CD4-positive, alpha-beta memory T cell (primary cell): ENCODE results near the gene SEC23A. TPM values are rescaled to one million over a fixed set of nuclear protein-coding genes. Genes with fewer than 3 reads are reported as not detected.
"Not testable (repeated sequence)": the region's sequence is repeated elsewhere in the genome, so short reads cannot be mapped to it uniquely, and the experiment has no call there.

Experiments used
- CTCF ChIA-PET: fragments of 350-600 bp; sonication (Branson Sonifier 250); formaldehyde crosslinking; loops from one replicate; lab custom pipeline; 2021; ENCODE audit warnings: inconsistent platforms; ENCODE audit not compliant: partially characterized antibody; lab: Charles Lee
- POLR2A ChIA-PET: fragments of 350-600 bp; sonication (Branson Sonifier 250); formaldehyde crosslinking; loops from one replicate; lab custom pipeline; 2021; ENCODE audit not compliant: partially characterized antibody; lab: Charles Lee
- DNase-seq, 5 donors: peaks; one replicate each; pipeline versions ENCODE4 v3.0.0 to v3.0.0-alpha.2; 2020 to 2022; ENCODE audit warnings: mixed read lengths in 1 of 5
- H3K27ac ChIP-seq: one replicate; pipeline ENCODE4 v1.7.0; 2013; ENCODE audit warnings: low read depth, low read length
- H3K27me3 ChIP-seq: 2 replicates; pipeline ENCODE4 v1.7.0; 2013; ENCODE audit warnings: mild to moderate bottlenecking, low read length, moderate library complexity; ENCODE audit not compliant: insufficient read depth
- H3K36me3 ChIP-seq: 2 replicates; pipeline ENCODE4 v1.7.0; 2013; ENCODE audit warnings: mild to moderate bottlenecking, low read length, moderate library complexity; ENCODE audit not compliant: insufficient read depth
- H3K4me1 ChIP-seq: 2 replicates; pipeline ENCODE4 v1.7.0; 2013; ENCODE audit warnings: mild to moderate bottlenecking, low read length, moderate library complexity; ENCODE audit not compliant: insufficient read depth
- H3K4me3 ChIP-seq, 2 donors: one replicate each; pipeline ENCODE4 v1.7.0; 2013; ENCODE audit warnings: low read length in 2 of 2, mild to moderate bottlenecking in 1 of 2
- H3K9me3 ChIP-seq, 2 donors: one replicate each; pipeline ENCODE4 v1.7.0; 2013; ENCODE audit warnings: low read length in 2 of 2, control low read depth in 1 of 2; ENCODE audit not compliant: control insufficient read depth in 1 of 2
- H3K27ac Mint-ChIP-seq, 7 donors: one replicate each; pipeline ENCODE4 v1.8.0; 2020 to 2021; ENCODE audit warnings: mixed read lengths in 7 of 7, mild to moderate bottlenecking in 6 of 7, inconsistent platforms in 3 of 7, moderate library complexity in 3 of 7
- H3K27me3 Mint-ChIP-seq, 2 donors: one replicate each; pipeline ENCODE4 v1.8.0; 2020 to 2021; ENCODE audit warnings: mixed read lengths in 2 of 2
- H3K36me3 Mint-ChIP-seq, 2 donors: one replicate each; pipeline ENCODE4 v1.8.0; 2020 to 2021; ENCODE audit warnings: mixed read lengths in 2 of 2, inconsistent platforms in 1 of 2, mild to moderate bottlenecking in 1 of 2
- H3K4me1 Mint-ChIP-seq, 4 donors: one replicate each; pipeline ENCODE4 v1.8.0; 2020 to 2021; ENCODE audit warnings: mixed read lengths in 4 of 4, mild to moderate bottlenecking in 1 of 4
- H3K4me3 Mint-ChIP-seq, 8 donors: one replicate each; pipeline ENCODE4 v1.8.0; 2020 to 2021; ENCODE audit warnings: mixed read lengths in 8 of 8, mild to moderate bottlenecking in 7 of 8, moderate library complexity in 6 of 8, inconsistent platforms in 3 of 8
- H3K9me3 Mint-ChIP-seq, 8 donors: one replicate each; pipeline ENCODE4 v1.8.0; 2020 to 2021; ENCODE audit warnings: mixed read lengths in 8 of 8, mild to moderate bottlenecking in 5 of 8, inconsistent platforms in 3 of 8, moderate library complexity in 1 of 8
- intact Hi-C: fragments of 100-400 bp; cut with micrococcal nuclease; formaldehyde crosslinking; loops from one replicate; pipeline ENCODE4 v1.15.1; 2023
- polyA plus RNA-seq, 2 donors: library from polyadenylated mRNA; unstranded; fragments of 300-500 nt; fragmentation: Illumina TruSeq; gene quantifications; one replicate each; pipeline ENCODE4 v1.2.3, GENCODE V29; 2021
- total RNA-seq, 2 experiments: library from RNA; stranded (reverse); gene quantifications; one replicate each; pipeline ENCODE4 v1.2.3, GENCODE V29; 2021

SEC23A gene
- total and polyA plus RNA-seq, 4 experiments from 2014 or later, result 42.9 to 70.3 (median 54.3) TPM

- H3K4me1 ChIP-seq, result no peaks in the 10 kb centered on the region
- Mint-ChIP-seq H3K9me3 (no peaks in the 10 kb centered on the region), H3K4me3 (no peak overlapping the region), H3K27ac (peak overlapping the region in 1 of 7 donors; percentile 32), H3K4me1 (peaks cover 6 to 13% (median 9%) of the 10 kb centered on the region in 4 donors), H3K36me3 (peaks cover 40 to 55% of the 10 kb centered on the region in 2 donors), H3K27me3 (no peaks in the 10 kb centered on the region)
- ChIA-PET POLR2A (interaction anchor here (0.6 kb wide), 1 partner anchor 113 kb away, joined by 5 read pairs; no protein-coding TSS in a partner anchor), CTCF (interaction anchor here (0.7 kb wide), 1 partner anchor 9 kb away, joined by 3 read pairs; no protein-coding TSS in a partner anchor)
- intact Hi-C loops, result no loop called here
- no peaks in the 10 kb centered on the region for H3K27me3 ChIP-seq
- no peak overlapping the region for H3K27ac ChIP-seq
- H3K4me3 ChIP-seq, result no peak overlapping the region
- DNase-seq, result no peak
- H3K36me3 ChIP-seq, result peaks cover 26% of the 10 kb centered on the region
- no peaks in the 10 kb centered on the region for H3K9me3 ChIP-seq
Measured at GRCh38 chr14:39071096-39071495, 31.9 kb downstream of the SEC23A start.

GRCh38 chr14:39069923-39070322 is 33.1 kb downstream of the SEC23A start:
- Mint-ChIP-seq H3K4me3 (no peak overlapping the region), H3K36me3 (peaks cover 41 to 57% of the 10 kb centered on the region in 2 donors), H3K27me3 (no peaks in the 10 kb centered on the region), H3K9me3 (no peaks in the 10 kb centered on the region), H3K4me1 (peaks cover 4 to 12% (median 9%) of the 10 kb centered on the region in 4 donors), H3K27ac (peak overlapping the region in 2 of 7 donors; percentile 0 to 30)
- Histone ChIP-seq H3K27me3 (no peaks in the 10 kb centered on the region), H3K4me1 (no peaks in the 10 kb centered on the region), H3K4me3 (no peak overlapping the region), H3K27ac (no peak overlapping the region), H3K36me3 (peaks cover 19% of the 10 kb centered on the region), H3K9me3 (no peaks in the 10 kb centered on the region)
- ChIA-PET CTCF (no interaction called here), POLR2A (no interaction called here)
- DNase-seq, result no peak
- intact Hi-C loops, result no loop called here

GRCh38 chr14:39069169-39069805 is 33.7 kb downstream of the SEC23A start:
- Mint-ChIP-seq H3K36me3 (peaks cover 47 to 59% of the 10 kb centered on the region in 2 donors), H3K4me1 (peaks cover 4 to 12% (median 9%) of the 10 kb centered on the region in 4 donors), H3K27ac (peak overlapping the region in 3 of 7 donors; percentile 19 to 83 (median 30))
- H3K4me3 ChIP-seq, H3K4me1 ChIP-seq, POLR2A ChIA-PET, CTCF ChIA-PET, H3K4me3 Mint-ChIP-seq, intact Hi-C loops, H3K27me3 Mint-ChIP-seq, H3K27me3 ChIP-seq, DNase-seq, H3K9me3 ChIP-seq, H3K9me3 Mint-ChIP-seq, H3K27ac ChIP-seq: not testable (repeated sequence)
- H3K36me3 ChIP-seq, result peaks cover 25% of the 10 kb centered on the region

- Histone ChIP-seq H3K27ac (no peak overlapping the region), H3K4me3 (no peak overlapping the region), H3K36me3 (peaks cover 36% of the 10 kb centered on the region), H3K9me3 (peaks cover 4 to 15% of the 10 kb centered on the region in 2 donors), H3K27me3 (no peaks in the 10 kb centered on the region), H3K4me1 (no peaks in the 10 kb centered on the region)
- H3K9me3 Mint-ChIP-seq, result peaks cover 0 to 29% (median 14%) of the 10 kb centered on the region in 8 donors
- no peak overlapping the region for H3K27ac Mint-ChIP-seq
- peaks cover 70 to 76% of the 10 kb centered on the region in 2 donors for H3K36me3 Mint-ChIP-seq
- intact Hi-C loops, result no loop called here
- DNase-seq, result no peak
- no peak overlapping the region for H3K4me3 Mint-ChIP-seq
- H3K27me3 Mint-ChIP-seq, result no peaks in the 10 kb centered on the region
- ChIA-PET CTCF (interaction anchor here (1.2 kb wide), 1 partner anchor 13 kb away, joined by 3 read pairs; no protein-coding TSS in a partner anchor), POLR2A (no interaction called here)
- peaks cover 0 to 1% (median 0%) of the 10 kb centered on the region in 4 donors for H3K4me1 Mint-ChIP-seq
Measured at GRCh38 chr14:39060818-39061437, 42.1 kb downstream of the SEC23A start.

- no peaks in the 10 kb centered on the region for H3K4me1 ChIP-seq
- H3K27me3 Mint-ChIP-seq, result no peaks in the 10 kb centered on the region
- H3K27me3 ChIP-seq, result no peaks in the 10 kb centered on the region
- peaks cover 69 to 77% of the 10 kb centered on the region in 2 donors for H3K36me3 Mint-ChIP-seq
- peaks cover 44% of the 10 kb centered on the region for H3K36me3 ChIP-seq
- no peak overlapping the region for H3K27ac ChIP-seq
- ChIA-PET POLR2A (no interaction called here), CTCF (no interaction called here)
- DNase-seq, result no peak
- no peak overlapping the region for H3K4me3 ChIP-seq
- intact Hi-C loops, result no loop called here
- no peaks in the 10 kb centered on the region for H3K4me1 Mint-ChIP-seq
- no peak overlapping the region for H3K4me3 Mint-ChIP-seq
- peaks cover 7 to 20% of the 10 kb centered on the region in 2 donors for H3K9me3 ChIP-seq
- no peak overlapping the region for H3K27ac Mint-ChIP-seq
- peaks cover 0 to 42% (median 20%) of the 10 kb centered on the region in 8 donors for H3K9me3 Mint-ChIP-seq
Measured at GRCh38 chr14:39055786-39056474, 47.1 kb downstream of the SEC23A start.

GRCh38 chr14:39052869-39053454 is 50.1 kb downstream of the SEC23A start:
- H3K4me3 Mint-ChIP-seq, POLR2A ChIA-PET, H3K27me3 ChIP-seq, DNase-seq, H3K27ac Mint-ChIP-seq, H3K4me1 ChIP-seq, CTCF ChIA-PET, H3K27me3 Mint-ChIP-seq, intact Hi-C loops, H3K4me1 Mint-ChIP-seq, H3K27ac ChIP-seq, H3K4me3 ChIP-seq: not testable (repeated sequence)
- Histone ChIP-seq H3K9me3 (peaks cover 7 to 20% of the 10 kb centered on the region in 2 donors), H3K36me3 (peaks cover 36% of the 10 kb centered on the region)
- peaks cover 0 to 31% (median 12%) of the 10 kb centered on the region in 8 donors for H3K9me3 Mint-ChIP-seq
- peaks cover 55 to 69% of the 10 kb centered on the region in 2 donors for H3K36me3 Mint-ChIP-seq

GRCh38 chr14:39050389-39050788 is 52.6 kb downstream of the SEC23A start:
- H3K36me3 ChIP-seq, result peaks cover 43% of the 10 kb centered on the region
- CTCF ChIA-PET, result no interaction called here
- no peaks in the 10 kb centered on the region for H3K4me1 ChIP-seq
- H3K4me3 ChIP-seq, result no peak overlapping the region
- DNase-seq, result no peak
- no peaks in the 10 kb centered on the region for H3K27me3 ChIP-seq
- H3K9me3 ChIP-seq, result no peaks in the 10 kb centered on the region
- POLR2A ChIA-PET, result no interaction called here
- Mint-ChIP-seq H3K36me3 (peaks cover 69 to 77% of the 10 kb centered on the region in 2 donors), H3K4me3 (no peak overlapping the region), H3K9me3 (peaks cover 0 to 10% (median 2%) of the 10 kb centered on the region in 8 donors), H3K27me3 (no peaks in the 10 kb centered on the region), H3K27ac (no peak overlapping the region), H3K4me1 (peaks cover 0 to 3% (median under 1%) of the 10 kb centered on the region in 4 donors)
- intact Hi-C loops, result no loop called here
- no peak overlapping the region for H3K27ac ChIP-seq
